GM19467 (cell line): ENCODE data around the gene CYBB.

Experiments used
- ATAC-seq: cut with Tn5 transposase; IDR thresholded peaks from one replicate; pipeline ENCODE4 v1.9.1; 2021; ENCODE audit warnings: mild to moderate bottlenecking, moderate library complexity; ENCODE audit not compliant: unreplicated experiment

The CYBB gene

GRCh38 chrX:37830371-37830770 lies 50.5 kb downstream of the CYBB start:
- ATAC-seq: no peak

- no peak for ATAC-seq
These were observed 55.1 kb downstream of the CYBB start for GRCh38 chrX:37834937-37835336.

GRCh38 chrX:37840931-37841330 lies 61.1 kb downstream of the CYBB start:
- ATAC-seq: no peak

GRCh38 chrX:37844622-37845021 lies 64.8 kb downstream of the CYBB start:
- ATAC-seq: no peak

GRCh38 chrX:37846141-37846540 lies 66.3 kb downstream of the CYBB start:
- ATAC-seq: no peak

GRCh38 chrX:37846558-37846933 lies 66.7 kb downstream of the CYBB start:
- no peak for ATAC-seq

- ATAC-seq: peak; percentile 99
These were observed 67.3 kb downstream of the CYBB start, which contains the start of gene DYNLT3 for GRCh38 chrX:37846934-37847732. TSS of gene DYNLT3 (minus strand) at chrX:37847571. CDS start at chrX:37847510, 61 bp downstream.

- ATAC-seq: peak; percentile 10
These were observed 67.9 kb downstream of the CYBB start for GRCh38 chrX:37847733-37848197.

- ATAC-seq: no peak
These were observed 74.3 kb downstream of the CYBB start for GRCh38 chrX:37854148-37854547.

- no peak for ATAC-seq
These were observed 74.9 kb downstream of the CYBB start for GRCh38 chrX:37854748-37855147.

- ATAC-seq: no peak
These were observed 80.9 kb downstream of the CYBB start for GRCh38 chrX:37860721-37861120.

GRCh38 chrX:37862851-37863250 lies 83.0 kb downstream of the CYBB start:
- no peak for ATAC-seq
